Lower lobe of right lung (tissue), 2 donors: ENCODE measurements around the gene DHRS12. TPM values are rescaled to one million over a fixed set of nuclear protein-coding genes. Genes with fewer than 3 reads are reported as not detected.

Experiments
- ATAC-seq, 2 donors: fragments of 200-7000 bp; cut with Tn5 transposase; one replicate each; pipeline ENCODE4 v1.9.1; 2020 to 2022; ENCODE audit warnings: mild to moderate bottlenecking in 2 of 2, moderate library complexity in 2 of 2
- DNase-seq: peaks from one replicate; pipeline ENCODE4 v3.0.0-alpha.2; 2020
- H3K27ac ChIP-seq: fragments of 200-600 bp; one replicate; pipeline ENCODE4 v1.8.0; 2022
- H3K27me3 ChIP-seq: fragments of 200-600 bp; one replicate; pipeline ENCODE4 v1.8.0; 2022; ENCODE audit warnings: low read depth
- H3K36me3 ChIP-seq: fragments of 200-600 bp; one replicate; pipeline ENCODE4 v1.8.0; 2022; ENCODE audit warnings: mild to moderate bottlenecking
- H3K4me1 ChIP-seq: fragments of 200-600 bp; one replicate; pipeline ENCODE4 v1.8.0; 2022
- H3K4me3 ChIP-seq: fragments of 200-600 bp; one replicate; pipeline ENCODE4 v1.8.0; 2022; ENCODE audit warnings: mild to moderate bottlenecking
- H3K9me3 ChIP-seq: fragments of 200-600 bp; one replicate; pipeline ENCODE4 v1.8.0; 2022
- CTCF ChIP-seq: fragments of 200-600 bp; IDR thresholded peaks from one replicate; pipeline ENCODE4 v1.8.0; 2022; ENCODE audit warnings: antibody characterized with exemption, mild to moderate bottlenecking
- intact Hi-C: fragments of 100-400 bp; cut with DNase I; formaldehyde crosslinking; loops from one replicate; pipeline ENCODE4 v1.11.0; 2022
- total RNA-seq: library from RNA; stranded (reverse); fragmentation: NEBNext Ultra II Directional; extraction: Animal tissue kit (Norgen Biotek cat#: 25700); gene quantifications from one replicate; pipeline ENCODE4 v1.2.1, GENCODE V29; 2021
- donor health status: DM: no; HTN: yes; CAD: no; lungs with severe emphysema.

The DHRS12 gene
- total RNA-seq, 1 donor from 2014 or later = 13.4 TPM

- DNase-seq (no peak), ATAC-seq (peak; percentile 44 to 61)
- peaks cover 12% of the 10 kb centered on the region for H3K36me3 ChIP-seq
- intact Hi-C loops = no loop called here
- no peaks in the 10 kb centered on the region for H3K27me3 ChIP-seq
- peaks cover 5% of the 10 kb centered on the region for H3K4me1 ChIP-seq
- no peak for TF ChIP-seq CTCF
- no peaks in the 10 kb centered on the region for H3K9me3 ChIP-seq
- peak overlapping the region; percentile 9 for H3K27ac ChIP-seq
- H3K4me3 ChIP-seq = no peak overlapping the region
Observed at GRCh38 chr13:51793570-51794271, 10.2 kb downstream of the DHRS12 start.

- no peak for ATAC-seq
- intact Hi-C loops = no loop called here
- no peak for DNase-seq
- peak overlapping the region; percentile 56 for H3K27ac ChIP-seq
- H3K9me3 ChIP-seq = no peaks in the 10 kb centered on the region
- peaks cover 17% of the 10 kb centered on the region for H3K4me1 ChIP-seq
- no peaks in the 10 kb centered on the region for H3K27me3 ChIP-seq
- no peak overlapping the region for H3K4me3 ChIP-seq
- no peak for TF ChIP-seq CTCF
- H3K36me3 ChIP-seq = no peaks in the 10 kb centered on the region
Observed at GRCh38 chr13:51786425-51787265, 17.3 kb downstream of the DHRS12 start.

- H3K27me3 ChIP-seq = no peaks in the 10 kb centered on the region
- peak overlapping the region; percentile 56 for H3K27ac ChIP-seq
- DNase-seq (no peak), ATAC-seq (peak; percentile 40 to 52)
- H3K4me1 ChIP-seq = peaks cover 17% of the 10 kb centered on the region
- intact Hi-C loops = no loop called here
- no peak overlapping the region for H3K4me3 ChIP-seq
- no peaks in the 10 kb centered on the region for H3K9me3 ChIP-seq
- H3K36me3 ChIP-seq = no peaks in the 10 kb centered on the region
- no peak for TF ChIP-seq CTCF
Observed at GRCh38 chr13:51785712-51786424, 18.1 kb downstream of the DHRS12 start.

- H3K4me1 ChIP-seq = peaks cover 17% of the 10 kb centered on the region
- H3K36me3 ChIP-seq = no peaks in the 10 kb centered on the region
- no peak for DNase-seq
- H3K9me3 ChIP-seq = no peaks in the 10 kb centered on the region
- no peak overlapping the region for H3K27ac ChIP-seq
- no peak for TF ChIP-seq CTCF
- no peak for ATAC-seq
- intact Hi-C loops = no loop called here
- H3K4me3 ChIP-seq = no peak overlapping the region
- no peaks in the 10 kb centered on the region for H3K27me3 ChIP-seq
Observed at GRCh38 chr13:51784097-51784496, 19.9 kb downstream of the DHRS12 start.

- no peaks in the 10 kb centered on the region for H3K36me3 ChIP-seq
- H3K27me3 ChIP-seq = no peaks in the 10 kb centered on the region
- DNase-seq = no peak
- intact Hi-C loops = no loop called here
- peaks cover 17% of the 10 kb centered on the region for H3K4me1 ChIP-seq
- no peak overlapping the region for H3K27ac ChIP-seq
- ATAC-seq = no peak
- H3K9me3 ChIP-seq = no peaks in the 10 kb centered on the region
- no peak overlapping the region for H3K4me3 ChIP-seq
- no peak for TF ChIP-seq CTCF
Observed at GRCh38 chr13:51783428-51784094, 20.4 kb downstream of the DHRS12 start.
